ENCODE results near the gene MYH3. TPM values are rescaled to one million over a fixed set of nuclear protein-coding genes. Genes with fewer than 3 reads are reported as not detected.

Gene MYH3
- total and polyA plus RNA-seq, 2 donors: 5.9 to 227 TPM

GRCh38 chr17:10617120-10617505 lies 40.0 kb downstream of the MYH3 start:
- DNase-seq (ENCODE audit: extremely low spot score): no peak
- H3K27ac ChIP-seq (ENCODE audit: low read depth): no peak overlapping the region
- no peaks in the 10 kb centered on the region for H3K4me1 ChIP-seq (ENCODE audit: insufficient read depth)
- H3K36me3 ChIP-seq (ENCODE audit: insufficient read depth): no peaks in the 10 kb centered on the region
- no peak overlapping the region for H3K4me3 ChIP-seq (ENCODE audit: low read depth, low read length)
- 86% methylated on average over 6 of the region's 6 CpGs for WGBS

DNA sequence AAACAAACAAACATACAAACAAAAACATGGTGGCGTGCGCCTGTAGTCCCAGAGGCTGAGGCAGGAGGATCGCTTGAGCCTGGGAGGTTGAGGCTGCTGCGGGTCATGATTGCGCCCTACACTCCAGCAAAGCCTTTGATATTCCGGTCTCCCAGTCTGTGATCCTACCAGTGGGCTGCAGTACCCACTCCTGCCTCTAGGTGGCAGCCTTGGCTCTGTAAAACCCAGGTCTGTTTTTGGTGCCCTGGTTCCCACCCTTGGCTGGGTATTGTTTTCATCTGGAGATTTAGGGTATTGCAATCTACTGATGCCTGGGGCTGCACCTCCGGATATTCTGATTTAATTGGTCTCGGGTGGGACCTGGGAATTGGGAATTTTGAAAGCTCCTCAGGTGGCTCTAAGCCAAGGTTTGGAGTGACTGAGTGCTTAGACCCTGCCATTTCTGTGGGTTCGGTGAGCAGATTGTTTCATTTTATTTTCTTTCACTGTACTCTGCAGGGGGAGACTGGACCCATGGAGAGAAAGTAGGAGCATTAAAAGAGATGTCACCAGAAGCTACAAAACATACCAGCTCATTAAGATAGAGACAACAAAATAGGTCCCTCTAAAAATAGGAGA lies 40.5 kb downstream of the MYH3 start:
- no peak overlapping the region for H3K4me3 ChIP-seq (ENCODE audit: low read depth, low read length)
- H3K4me1 ChIP-seq (ENCODE audit: insufficient read depth): no peaks in the 10 kb centered on the region
- no peak for DNase-seq (ENCODE audit: extremely low spot score)

DNA sequence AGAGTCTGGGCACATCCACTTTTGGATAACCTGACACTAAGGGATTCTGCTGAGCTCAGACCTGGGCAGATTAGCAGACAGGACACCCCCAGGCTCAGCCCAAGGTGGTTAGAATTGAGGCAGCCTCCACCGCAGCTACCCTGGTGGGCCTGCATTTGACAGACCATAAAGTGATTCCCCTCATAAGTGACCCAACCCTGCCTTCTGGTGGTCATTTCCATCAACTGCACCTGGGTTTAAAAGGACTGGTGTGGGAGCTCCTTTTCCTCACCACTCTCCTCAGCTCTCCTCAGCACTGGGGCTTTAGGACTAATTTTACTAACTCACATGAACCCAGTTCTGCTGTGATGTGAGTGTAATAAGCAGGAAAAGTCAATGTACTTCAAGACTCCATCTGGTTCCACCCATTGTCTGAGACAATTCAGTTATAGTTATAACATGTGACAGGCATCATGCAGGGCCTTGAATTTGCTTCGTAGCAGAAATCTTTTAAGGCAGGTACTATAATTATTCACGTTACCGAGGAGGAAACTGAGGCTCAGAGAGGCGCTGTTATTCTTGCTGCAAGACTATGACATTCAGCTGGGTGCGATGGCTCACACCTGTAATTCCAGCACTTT lies 42.5 kb downstream of the MYH3 start:
- DNase-seq (ENCODE audit: extremely low spot score): no peak
- WGBS: 69% methylated on average over 6 of the region's 6 CpGs
- Histone ChIP-seq H3K4me3 (ENCODE audit: low read depth, low read length) (no peak overlapping the region), H3K36me3 (ENCODE audit: insufficient read depth) (no peaks in the 10 kb centered on the region), H3K27ac (ENCODE audit: low read depth) (no peak overlapping the region), H3K4me1 (ENCODE audit: insufficient read depth) (no peaks in the 10 kb centered on the region)

More for the DNA sequence above, 40.5 kb downstream of the MYH3 start:
- no peaks in the 10 kb centered on the region for H3K36me3 ChIP-seq (ENCODE audit: insufficient read depth)
- 47% methylated on average over 9 of the region's 9 CpGs for WGBS
- H3K27ac ChIP-seq (ENCODE audit: low read depth): no peak overlapping the region

- 82% methylated on average over 16 of the region's 16 CpGs for WGBS
- Histone ChIP-seq H3K4me3 (ENCODE audit: low read depth, low read length) (no peak overlapping the region), H3K27ac (ENCODE audit: low read depth) (no peak overlapping the region)
These were observed 43.2 kb downstream of the MYH3 start for GRCh38 chr17:10613775-10614513.

GRCh38 chr17:10612957-10613744 lies 44.0 kb downstream of the MYH3 start:
- WGBS: 68% methylated on average over 6 of the region's 6 CpGs
- Histone ChIP-seq H3K4me1 (ENCODE audit: insufficient read depth) (no peaks in the 10 kb centered on the region), H3K27ac (ENCODE audit: low read depth) (no peak overlapping the region), H3K4me3 (ENCODE audit: low read depth, low read length) (no peak overlapping the region), H3K36me3 (ENCODE audit: insufficient read depth) (no peaks in the 10 kb centered on the region)
- no peak for DNase-seq (ENCODE audit: extremely low spot score)

More at GRCh38 chr17:10613775-10614513, 43.2 kb downstream of the MYH3 start:
- no peak for DNase-seq (ENCODE audit: extremely low spot score)
- Histone ChIP-seq H3K36me3 (ENCODE audit: insufficient read depth) (no peaks in the 10 kb centered on the region), H3K4me1 (ENCODE audit: insufficient read depth) (no peaks in the 10 kb centered on the region)

- DNase-seq (ENCODE audit: extremely low spot score): no peak
- no peak overlapping the region for H3K4me3 ChIP-seq (ENCODE audit: low read depth, low read length)
- no peaks in the 10 kb centered on the region for H3K36me3 ChIP-seq (ENCODE audit: insufficient read depth)
- H3K27ac ChIP-seq (ENCODE audit: low read depth): no peak overlapping the region
- no peaks in the 10 kb centered on the region for H3K4me1 ChIP-seq (ENCODE audit: insufficient read depth)
- WGBS: 91% methylated on average over 8 of the region's 8 CpGs
These were observed 46.2 kb downstream of the MYH3 start for GRCh38 chr17:10610884-10611283.

- 52% methylated on average over 5 of the region's 5 CpGs for WGBS
These were observed 48.9 kb downstream of the MYH3 start for GRCh38 chr17:10608244-10608643.

GRCh38 chr17:10606110-10606509 lies 51.0 kb downstream of the MYH3 start:
- no peak for DNase-seq (ENCODE audit: extremely low spot score)
- 96% methylated on average over 3 of the region's 3 CpGs for WGBS
- Histone ChIP-seq H3K4me1 (ENCODE audit: insufficient read depth) (no peaks in the 10 kb centered on the region), H3K4me3 (ENCODE audit: low read depth, low read length) (no peak overlapping the region), H3K27ac (ENCODE audit: low read depth) (no peak overlapping the region), H3K36me3 (ENCODE audit: insufficient read depth) (no peaks in the 10 kb centered on the region)

More at GRCh38 chr17:10608244-10608643, 48.9 kb downstream of the MYH3 start:
- H3K4me3 ChIP-seq (ENCODE audit: low read depth, low read length): no peak overlapping the region
- no peaks in the 10 kb centered on the region for H3K36me3 ChIP-seq (ENCODE audit: insufficient read depth)
- no peak for DNase-seq (ENCODE audit: extremely low spot score)
- H3K27ac ChIP-seq (ENCODE audit: low read depth): no peak overlapping the region
- no peaks in the 10 kb centered on the region for H3K4me1 ChIP-seq (ENCODE audit: insufficient read depth)

DNA sequence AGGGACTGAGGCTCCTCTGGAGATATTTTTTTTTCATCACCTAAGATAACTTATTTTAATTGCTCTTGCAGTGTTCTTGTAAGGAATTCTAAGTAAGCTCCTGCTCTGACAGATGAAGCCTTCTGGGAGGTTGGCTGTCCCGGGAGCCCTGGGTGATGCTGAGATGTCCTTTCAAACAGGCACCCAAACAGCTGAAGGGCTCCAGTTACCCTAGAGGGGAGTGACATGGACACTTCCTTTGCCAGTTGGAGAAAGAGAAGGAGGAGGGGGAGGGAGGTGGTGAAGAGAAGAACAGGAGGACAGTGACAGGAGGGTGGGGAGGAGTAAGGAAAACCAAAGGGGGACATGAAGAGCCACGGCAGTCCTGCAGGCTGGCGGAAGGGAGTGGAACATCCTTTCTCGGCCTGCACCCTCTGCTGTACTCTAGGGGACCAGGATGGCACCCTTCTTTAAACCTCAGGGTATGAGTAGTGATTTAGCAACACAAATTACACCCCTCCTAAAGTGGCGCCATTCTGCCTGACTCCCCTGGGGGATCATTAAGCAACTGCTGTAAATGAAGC lies 51.8 kb downstream of the MYH3 start:
- no peak for DNase-seq (ENCODE audit: extremely low spot score)
- no peaks in the 10 kb centered on the region for H3K36me3 ChIP-seq (ENCODE audit: insufficient read depth)
- WGBS: 65% methylated on average over 5 of the region's 5 CpGs
- no peaks in the 10 kb centered on the region for H3K4me1 ChIP-seq (ENCODE audit: insufficient read depth)
- no peak overlapping the region for H3K4me3 ChIP-seq (ENCODE audit: low read depth, low read length)
- no peak overlapping the region for H3K27ac ChIP-seq (ENCODE audit: low read depth)

- no peaks in the 10 kb centered on the region for H3K36me3 ChIP-seq (ENCODE audit: insufficient read depth)
- H3K4me3 ChIP-seq (ENCODE audit: low read depth, low read length): no peak overlapping the region
- no peaks in the 10 kb centered on the region for H3K4me1 ChIP-seq (ENCODE audit: insufficient read depth)
- WGBS: 92% methylated on average over 8 of the region's 8 CpGs
- H3K27ac ChIP-seq (ENCODE audit: low read depth): no peak overlapping the region
- DNase-seq (ENCODE audit: extremely low spot score): no peak
These were observed 52.6 kb downstream of the MYH3 start for GRCh38 chr17:10604521-10604920.

DNA sequence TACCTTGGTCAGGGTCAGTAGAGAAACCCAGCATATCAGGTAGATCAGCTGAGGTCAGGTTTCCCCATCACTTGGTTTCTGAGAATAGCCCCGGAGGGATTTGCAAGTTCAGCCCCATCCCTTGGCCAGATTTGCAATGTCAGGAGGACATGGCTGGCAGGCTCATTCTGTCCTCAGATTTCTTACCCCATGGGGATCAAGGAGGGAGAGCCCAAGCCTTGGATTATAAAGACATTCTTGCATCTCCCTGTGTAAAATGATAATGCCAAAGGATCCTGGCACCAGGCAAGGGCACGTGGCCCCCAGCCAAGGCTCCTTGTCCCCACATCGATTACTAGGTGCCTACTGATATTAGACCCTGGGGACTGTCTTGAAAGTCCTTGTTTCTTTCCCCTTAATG lies 53.2 kb downstream of the MYH3 start:
- WGBS: 78% methylated on average over 3 of the region's 3 CpGs
- no peaks in the 10 kb centered on the region for H3K36me3 ChIP-seq (ENCODE audit: insufficient read depth)
- no peak overlapping the region for H3K4me3 ChIP-seq (ENCODE audit: low read depth, low read length)
- DNase-seq (ENCODE audit: extremely low spot score): no peak
- H3K27ac ChIP-seq (ENCODE audit: low read depth): no peak overlapping the region
- no peaks in the 10 kb centered on the region for H3K4me1 ChIP-seq (ENCODE audit: insufficient read depth)

GRCh38 chr17:10600571-10600970 lies 56.5 kb downstream of the MYH3 start:
- Histone ChIP-seq H3K36me3 (ENCODE audit: insufficient read depth) (no peaks in the 10 kb centered on the region), H3K27ac (ENCODE audit: low read depth) (no peak overlapping the region), H3K4me3 (ENCODE audit: low read depth, low read length) (no peak overlapping the region), H3K4me1 (ENCODE audit: insufficient read depth) (no peaks in the 10 kb centered on the region)
- 19% methylated on average over 5 of the region's 5 CpGs for WGBS
- no peak for DNase-seq (ENCODE audit: extremely low spot score)

DNA sequence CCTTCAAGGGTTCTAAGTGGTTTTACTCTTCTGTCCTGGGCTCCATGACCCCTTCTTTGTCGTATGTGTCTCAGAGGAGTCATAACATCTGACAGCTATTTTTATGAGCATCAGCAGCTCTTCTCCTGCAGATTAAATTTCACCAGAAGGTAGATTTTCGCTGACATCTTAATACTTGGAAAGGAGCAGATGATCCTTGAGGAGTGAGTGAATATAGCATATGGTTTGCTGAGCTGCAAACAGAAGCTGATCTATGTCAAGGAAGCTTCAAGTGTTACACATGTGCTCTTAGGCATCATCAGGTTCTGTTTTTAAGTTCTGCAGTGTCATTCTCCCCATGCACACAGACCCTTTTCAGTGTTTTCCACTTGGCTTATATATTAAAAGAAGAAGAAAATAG lies 58.5 kb downstream of the MYH3 start:
- Histone ChIP-seq H3K27ac (ENCODE audit: low read depth) (no peak overlapping the region), H3K4me1 (ENCODE audit: insufficient read depth) (no peaks in the 10 kb centered on the region), H3K4me3 (ENCODE audit: low read depth, low read length) (no peak overlapping the region), H3K36me3 (ENCODE audit: insufficient read depth) (no peaks in the 10 kb centered on the region)
- no peak for DNase-seq (ENCODE audit: extremely low spot score)
- 37% methylated on average over 2 of the region's 2 CpGs for WGBS

All from urinary bladder (tissue), 4 donors.